Liver (tissue), 9 donors: ENCODE results near the gene AFP. TPM values are rescaled to one million over a fixed set of nuclear protein-coding genes. Genes with fewer than 3 reads are reported as not detected.

ENCODE experiments used
- DNase-seq: peaks from one replicate; pipeline ENCODE4 v3.0.0-alpha.2; 2017; ENCODE audit warnings: low spot score
- H3K27ac ChIP-seq, 2 donors: one replicate each; pipeline ENCODE4 v1.7.0; 2013; ENCODE audit warnings: inconsistent platforms in 2 of 2, low read length in 2 of 2, control low read depth in 1 of 2, low read depth in 1 of 2, mild to moderate bottlenecking in 1 of 2
- H3K27me3 ChIP-seq, 4 donors: one replicate each; pipeline versions ENCODE4 v1.6.1 to v1.7.0; 2013; ENCODE audit warnings: low read length in 3 of 4, inconsistent platforms in 1 of 4, mild to moderate bottlenecking in 1 of 4, moderate library complexity in 1 of 4; ENCODE audit not compliant: control insufficient read depth in 4 of 4, insufficient read depth in 4 of 4
- H3K36me3 ChIP-seq, 4 donors: one replicate each; pipeline versions ENCODE4 v1.6.1 to v1.7.0; 2013; ENCODE audit warnings: low read length in 3 of 4, mild to moderate bottlenecking in 3 of 4, low read depth in 1 of 4, moderate library complexity in 1 of 4; ENCODE audit not compliant: control insufficient read depth in 4 of 4, insufficient read depth in 3 of 4
- H3K4me1 ChIP-seq, 4 donors: one replicate each; pipeline versions ENCODE4 v1.6.1 to v1.7.0; 2013; ENCODE audit warnings: low read length in 3 of 4, mild to moderate bottlenecking in 3 of 4, moderate library complexity in 1 of 4; ENCODE audit not compliant: control insufficient read depth in 4 of 4, insufficient read depth in 4 of 4
- H3K4me3 ChIP-seq, 3 donors: one replicate each; pipeline versions ENCODE4 v1.6.1 to v1.7.0; 2013; ENCODE audit warnings: low read length in 3 of 3, control low read depth in 1 of 3, low read depth in 1 of 3, mild to moderate bottlenecking in 1 of 3
- H3K9ac ChIP-seq, 2 donors: one replicate each; pipeline ENCODE4 v1.7.0; 2013; ENCODE audit warnings: low read length in 2 of 2, mild to moderate bottlenecking in 2 of 2, moderate library complexity in 2 of 2, control low read depth in 1 of 2, low read depth in 1 of 2
- H3K9me3 ChIP-seq, 4 donors: one replicate each; pipeline versions ENCODE4 v1.6.1 to v1.7.0; 2013; ENCODE audit warnings: low read length in 3 of 4; ENCODE audit not compliant: control insufficient read depth in 4 of 4
- EGR1 ChIP-seq, 2 donors: IDR thresholded peaks; 2 replicates each; pipeline ENCODE4 v1.6.1; 2016 to 2018; ENCODE audit warnings: antibody characterized with exemption in 2 of 2, low read depth in 2 of 2
- FOXA1 ChIP-seq: IDR thresholded peaks from 2 replicates; pipeline ENCODE4 v1.6.1; 2016; ENCODE audit warnings: antibody characterized with exemption
- FOXA2 ChIP-seq: IDR thresholded peaks from 2 replicates; pipeline ENCODE4 v1.6.1; 2016; ENCODE audit warnings: antibody characterized with exemption
- GABPA ChIP-seq, 2 donors: IDR thresholded peaks in 1 of 2; conservative IDR thresholded peaks in 1 of 2; 2 replicates each; pipeline ENCODE4 v1.6.1; 2016; ENCODE audit warnings: antibody characterized with exemption in 2 of 2, mild to moderate bottlenecking in 1 of 2, moderate library complexity in 1 of 2
- HNF4A ChIP-seq, 2 donors: conservative IDR thresholded peaks; 2 replicates each; pipeline ENCODE4 v1.6.1; 2016; ENCODE audit warnings: antibody characterized with exemption in 2 of 2, mild to moderate bottlenecking in 2 of 2
- HNF4G ChIP-seq: IDR thresholded peaks from 2 replicates; pipeline ENCODE4 v1.6.1; 2016; ENCODE audit warnings: antibody characterized with exemption
- JUND ChIP-seq, 2 donors: IDR thresholded peaks; 2 replicates each; pipeline ENCODE4 v1.6.1; 2016; ENCODE audit warnings: antibody characterized with exemption in 2 of 2
- NR2F2 ChIP-seq: IDR thresholded peaks from 2 replicates; pipeline ENCODE4 v1.6.1; 2016; ENCODE audit warnings: antibody characterized with exemption
- RAD21 ChIP-seq, 2 donors: IDR thresholded peaks; 2 replicates each; pipeline ENCODE4 v1.6.1; 2016; ENCODE audit warnings: antibody characterized with exemption in 2 of 2, mild to moderate bottlenecking in 2 of 2
- RXRA ChIP-seq, 2 donors: IDR thresholded peaks; 2 replicates each; pipeline ENCODE4 v1.6.1; 2017 to 2018; ENCODE audit warnings: antibody characterized with exemption in 2 of 2, mild to moderate bottlenecking in 1 of 2
- SP1 ChIP-seq: IDR thresholded peaks from 2 replicates; pipeline ENCODE4 v1.6.1; 2018; ENCODE audit warnings: antibody characterized with exemption, mild to moderate bottlenecking
- TAF1 ChIP-seq: conservative IDR thresholded peaks from 2 replicates; pipeline ENCODE4 v1.6.1; 2016; ENCODE audit warnings: antibody characterized with exemption, mild to moderate bottlenecking
- YY1 ChIP-seq: IDR thresholded peaks from 2 replicates; pipeline ENCODE4 v1.6.1; 2016; ENCODE audit warnings: antibody characterized with exemption, mild to moderate bottlenecking
- whole genome bisulfite sequencing: extraction: QIAGEN DNeasy Blood & Tissue Kit; methylation state at CpG from one replicate; pipeline ENCODE4 v1.1.7; 2013; 5-methylcytosine and 5-hydroxymethylcytosine counted together
- polyA plus RNA-seq, 2 donors: library from polyadenylated mRNA; stranded (reverse) in 1 of 2; unstranded in 1 of 2; fragments of 200-250 nt in 1 of 2; fragments of >200 nt in 1 of 2; fragmentation: Nextera tagmentation in 1 of 2; extraction: Ambion mirVana in 1 of 2; gene quantifications; one replicate each; pipeline versions ENCODE4 v1.2.1 to v1.2.3, GENCODE V29; 2013 to 2015
- total RNA-seq, 2 donors: library from RNA; depleted of rRNA; stranded (reverse); fragments of >200 nt; gene quantifications; one replicate each; pipeline ENCODE4 v1.2.3, GENCODE V29; 2014
- TF ChIP-seq, protein P1 (sequence below): IDR thresholded peaks from 2 replicates; pipeline ENCODE4 v1.6.1; 2016; ENCODE audit warnings: antibody characterized with exemption
- TF ChIP-seq, protein P2 (sequence below): IDR thresholded peaks from 2 replicates; pipeline ENCODE4 v1.6.1; 2016; ENCODE audit warnings: antibody characterized with exemption, mild to moderate bottlenecking
- TF ChIP-seq, protein P3 (sequence below): IDR thresholded peaks from 2 replicates; pipeline ENCODE4 v1.6.1; 2016; ENCODE audit warnings: antibody characterized with exemption
- TF ChIP-seq, protein P4 (sequence below): fragments of 150-350 bp; IDR thresholded peaks from 2 replicates; pipeline ENCODE4 v1.5.1; 2017; ENCODE audit warnings: improper control_type of control experiment, low read depth, low read length; ENCODE audit not compliant: missing input control
- TF ChIP-seq, protein P5 (sequence below): IDR thresholded peaks from 2 replicates; pipeline ENCODE4 v1.6.1; 2016; ENCODE audit warnings: antibody characterized with exemption
- donor health status: healthy.
- donor health status: healthy.
- donor health status: healthy.
- donor health status: healthy.
- donor health status: healthy.

The AFP gene
- total and polyA plus RNA-seq, 4 donors: 1.0 to 3,875 (median 5.7) TPM

DNA sequence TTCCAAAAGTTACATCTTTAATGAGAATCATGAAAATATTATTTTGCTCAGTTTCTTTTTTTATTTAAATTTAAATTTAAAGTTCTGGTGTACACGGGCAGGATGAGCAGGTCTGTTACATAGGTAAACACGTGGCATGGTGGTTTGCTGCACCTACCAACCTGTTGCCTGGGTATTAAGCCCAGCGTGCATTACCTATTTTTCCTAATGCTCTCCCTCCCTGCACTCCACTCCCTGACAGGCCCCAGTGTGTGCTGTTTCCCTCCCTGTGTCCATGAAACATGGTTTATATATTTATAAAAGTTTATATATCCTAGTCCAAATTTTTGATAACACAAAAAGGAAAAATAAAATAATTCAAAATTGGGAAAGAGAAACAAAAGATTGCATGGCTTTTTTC lies 4.0 kb downstream of the AFP start:
- 88% methylated on average over 3 of the region's 3 CpGs for WGBS
- TF ChIP-seq TAF1: no peak
- no peak for TF ChIP-seq HNF4G
- no peak for TF ChIP-seq FOXA2
- TF ChIP-seq NR2F2: no peak
- TF ChIP-seq, protein P1, sequence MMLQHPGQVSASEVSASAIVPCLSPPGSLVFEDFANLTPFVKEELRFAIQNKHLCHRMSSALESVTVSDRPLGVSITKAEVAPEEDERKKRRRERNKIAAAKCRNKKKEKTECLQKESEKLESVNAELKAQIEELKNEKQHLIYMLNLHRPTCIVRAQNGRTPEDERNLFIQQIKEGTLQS: no peak
- no peak for TF ChIP-seq FOXA1
- TF ChIP-seq, protein P2, sequence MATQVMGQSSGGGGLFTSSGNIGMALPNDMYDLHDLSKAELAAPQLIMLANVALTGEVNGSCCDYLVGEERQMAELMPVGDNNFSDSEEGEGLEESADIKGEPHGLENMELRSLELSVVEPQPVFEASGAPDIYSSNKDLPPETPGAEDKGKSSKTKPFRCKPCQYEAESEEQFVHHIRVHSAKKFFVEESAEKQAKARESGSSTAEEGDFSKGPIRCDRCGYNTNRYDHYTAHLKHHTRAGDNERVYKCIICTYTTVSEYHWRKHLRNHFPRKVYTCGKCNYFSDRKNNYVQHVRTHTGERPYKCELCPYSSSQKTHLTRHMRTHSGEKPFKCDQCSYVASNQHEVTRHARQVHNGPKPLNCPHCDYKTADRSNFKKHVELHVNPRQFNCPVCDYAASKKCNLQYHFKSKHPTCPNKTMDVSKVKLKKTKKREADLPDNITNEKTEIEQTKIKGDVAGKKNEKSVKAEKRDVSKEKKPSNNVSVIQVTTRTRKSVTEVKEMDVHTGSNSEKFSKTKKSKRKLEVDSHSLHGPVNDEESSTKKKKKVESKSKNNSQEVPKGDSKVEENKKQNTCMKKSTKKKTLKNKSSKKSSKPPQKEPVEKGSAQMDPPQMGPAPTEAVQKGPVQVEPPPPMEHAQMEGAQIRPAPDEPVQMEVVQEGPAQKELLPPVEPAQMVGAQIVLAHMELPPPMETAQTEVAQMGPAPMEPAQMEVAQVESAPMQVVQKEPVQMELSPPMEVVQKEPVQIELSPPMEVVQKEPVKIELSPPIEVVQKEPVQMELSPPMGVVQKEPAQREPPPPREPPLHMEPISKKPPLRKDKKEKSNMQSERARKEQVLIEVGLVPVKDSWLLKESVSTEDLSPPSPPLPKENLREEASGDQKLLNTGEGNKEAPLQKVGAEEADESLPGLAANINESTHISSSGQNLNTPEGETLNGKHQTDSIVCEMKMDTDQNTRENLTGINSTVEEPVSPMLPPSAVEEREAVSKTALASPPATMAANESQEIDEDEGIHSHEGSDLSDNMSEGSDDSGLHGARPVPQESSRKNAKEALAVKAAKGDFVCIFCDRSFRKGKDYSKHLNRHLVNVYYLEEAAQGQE: no peak
- TF ChIP-seq, protein P3, sequence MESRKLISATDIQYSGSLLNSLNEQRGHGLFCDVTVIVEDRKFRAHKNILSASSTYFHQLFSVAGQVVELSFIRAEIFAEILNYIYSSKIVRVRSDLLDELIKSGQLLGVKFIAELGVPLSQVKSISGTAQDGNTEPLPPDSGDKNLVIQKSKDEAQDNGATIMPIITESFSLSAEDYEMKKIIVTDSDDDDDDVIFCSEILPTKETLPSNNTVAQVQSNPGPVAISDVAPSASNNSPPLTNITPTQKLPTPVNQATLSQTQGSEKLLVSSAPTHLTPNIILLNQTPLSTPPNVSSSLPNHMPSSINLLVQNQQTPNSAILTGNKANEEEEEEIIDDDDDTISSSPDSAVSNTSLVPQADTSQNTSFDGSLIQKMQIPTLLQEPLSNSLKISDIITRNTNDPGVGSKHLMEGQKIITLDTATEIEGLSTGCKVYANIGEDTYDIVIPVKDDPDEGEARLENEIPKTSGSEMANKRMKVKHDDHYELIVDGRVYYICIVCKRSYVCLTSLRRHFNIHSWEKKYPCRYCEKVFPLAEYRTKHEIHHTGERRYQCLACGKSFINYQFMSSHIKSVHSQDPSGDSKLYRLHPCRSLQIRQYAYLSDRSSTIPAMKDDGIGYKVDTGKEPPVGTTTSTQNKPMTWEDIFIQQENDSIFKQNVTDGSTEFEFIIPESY: no peak
- TF ChIP-seq HNF4A (conservative IDR thresholded peaks at IDR 0.05): no peak
- no peak for TF ChIP-seq RXRA (IDR thresholded peaks at IDR 0.05)
- TF ChIP-seq YY1: no peak
- TF ChIP-seq RAD21 (IDR thresholded peaks at IDR 0.05): no peak
- no peak for TF ChIP-seq EGR1 (IDR thresholded peaks at IDR 0.05; ENCODE audit: low read depth in 2 of 2)
- TF ChIP-seq JUND (IDR thresholded peaks at IDR 0.05): no peak
- TF ChIP-seq, protein P4, sequence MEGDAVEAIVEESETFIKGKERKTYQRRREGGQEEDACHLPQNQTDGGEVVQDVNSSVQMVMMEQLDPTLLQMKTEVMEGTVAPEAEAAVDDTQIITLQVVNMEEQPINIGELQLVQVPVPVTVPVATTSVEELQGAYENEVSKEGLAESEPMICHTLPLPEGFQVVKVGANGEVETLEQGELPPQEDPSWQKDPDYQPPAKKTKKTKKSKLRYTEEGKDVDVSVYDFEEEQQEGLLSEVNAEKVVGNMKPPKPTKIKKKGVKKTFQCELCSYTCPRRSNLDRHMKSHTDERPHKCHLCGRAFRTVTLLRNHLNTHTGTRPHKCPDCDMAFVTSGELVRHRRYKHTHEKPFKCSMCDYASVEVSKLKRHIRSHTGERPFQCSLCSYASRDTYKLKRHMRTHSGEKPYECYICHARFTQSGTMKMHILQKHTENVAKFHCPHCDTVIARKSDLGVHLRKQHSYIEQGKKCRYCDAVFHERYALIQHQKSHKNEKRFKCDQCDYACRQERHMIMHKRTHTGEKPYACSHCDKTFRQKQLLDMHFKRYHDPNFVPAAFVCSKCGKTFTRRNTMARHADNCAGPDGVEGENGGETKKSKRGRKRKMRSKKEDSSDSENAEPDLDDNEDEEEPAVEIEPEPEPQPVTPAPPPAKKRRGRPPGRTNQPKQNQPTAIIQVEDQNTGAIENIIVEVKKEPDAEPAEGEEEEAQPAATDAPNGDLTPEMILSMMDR: no peak
- TF ChIP-seq GABPA (IDR thresholded peaks at IDR 0.05 in 1 of 2, conservative IDR thresholded peaks at IDR 0.05 in 1 of 2): no peak
- TF ChIP-seq, protein P5, sequence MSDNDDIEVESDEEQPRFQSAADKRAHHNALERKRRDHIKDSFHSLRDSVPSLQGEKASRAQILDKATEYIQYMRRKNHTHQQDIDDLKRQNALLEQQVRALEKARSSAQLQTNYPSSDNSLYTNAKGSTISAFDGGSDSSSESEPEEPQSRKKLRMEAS: no peak
- TF ChIP-seq SP1: no peak
- Histone ChIP-seq H3K27ac (no peak overlapping the region), H3K9me3 (no peaks in the 10 kb centered on the region), H3K27me3 (no peaks in the 10 kb centered on the region), H3K36me3 (no peaks in the 10 kb centered on the region), H3K4me1 (peaks cover 0 to 7% (median 2%) of the 10 kb centered on the region in 4 donors), H3K9ac (no peak overlapping the region), H3K4me3 (no peak overlapping the region)
- DNase-seq: no peak
